Measurements from ENCODE around the gene WNT5A.

WNT5A gene

DNA sequence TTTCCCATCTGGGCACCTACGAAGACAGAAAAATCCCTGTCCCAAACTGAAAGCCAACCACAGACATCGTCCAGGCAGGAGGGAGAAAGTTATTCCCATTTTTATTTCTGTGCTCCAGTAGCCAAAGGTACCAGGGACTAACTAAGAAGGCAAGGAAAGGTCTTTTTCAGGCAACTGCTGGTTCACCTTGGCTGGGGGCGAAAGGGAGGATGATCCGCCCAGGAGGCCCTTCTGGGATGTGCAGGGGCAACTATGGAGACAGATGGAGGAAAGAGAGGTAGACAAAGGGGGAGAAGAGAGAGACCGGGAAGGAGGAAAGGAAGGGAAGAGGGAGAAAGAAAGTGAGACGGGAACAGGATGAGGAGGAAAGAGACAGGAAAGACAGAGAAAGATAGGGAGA is 13.3 kb downstream of the WNT5A start:
- FAIRE-seq (no peak), DNase-seq (ENCODE audit: insufficient read length, low spot score) (no peak)
- TF ChIP-seq POU2F2 (IDR thresholded peaks at IDR 0.05; ENCODE audit: low read depth, low read length) (no peak), PAX5 (IDR thresholded peaks at IDR 0.05; ENCODE audit: insufficient read depth, low read length, severe bottlenecking) (no peak), TAF1 (IDR thresholded peaks at IDR 0.05; ENCODE audit: low read depth, low read length) (no peak), POLR2A (IDR thresholded peaks at IDR 0.05; ENCODE audit: low read depth, low read length) (no peak), SPI1 (IDR thresholded peaks at IDR 0.05; ENCODE audit: low read depth, low read length) (no peak), POLR2AphosphoS5 (IDR thresholded peaks at IDR 0.05; ENCODE audit: low read depth, low read length) (no peak)

DNA sequence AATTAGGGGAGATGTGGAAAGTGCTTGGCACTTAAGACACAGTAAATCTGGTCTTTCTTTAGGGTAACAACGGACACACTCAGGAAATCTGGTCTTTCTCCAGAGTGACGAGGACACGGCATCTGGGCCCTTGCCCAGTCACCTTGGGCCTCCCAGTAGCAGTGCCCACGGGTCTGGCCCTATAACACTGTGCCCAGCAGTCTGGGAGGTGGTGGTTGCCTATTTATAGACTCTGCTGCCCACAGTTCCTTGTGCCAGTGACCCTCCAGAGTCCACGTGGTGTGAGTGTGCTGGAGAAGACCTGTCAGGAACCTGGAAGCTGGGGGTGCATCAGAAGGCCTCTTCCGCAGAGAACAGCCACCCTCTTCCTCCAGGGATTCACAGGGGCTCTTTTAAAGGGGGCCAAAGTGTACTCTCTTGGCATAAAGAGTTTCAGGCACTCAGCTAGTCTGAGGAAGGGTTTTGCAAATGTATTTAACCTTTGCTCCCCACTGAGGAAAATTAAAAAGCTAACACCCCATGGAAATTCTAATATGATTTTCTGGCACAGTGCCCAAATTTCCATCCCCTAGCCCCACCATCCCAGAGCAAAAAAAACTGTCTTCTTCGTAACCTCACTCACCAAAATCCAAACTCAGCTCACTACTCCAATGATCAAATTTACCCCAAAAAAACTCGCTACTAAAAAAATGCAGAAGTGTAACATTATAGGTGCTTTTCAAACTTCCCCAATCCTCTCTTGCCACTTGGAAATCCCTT is 15.4 kb downstream of the WNT5A start:
- DNase-seq (ENCODE audit: insufficient read length, low spot score) (no peak), FAIRE-seq (no peak)
- TF ChIP-seq SPI1 (IDR thresholded peaks at IDR 0.05; ENCODE audit: low read depth, low read length) (no peak), TAF1 (IDR thresholded peaks at IDR 0.05; ENCODE audit: low read depth, low read length) (no peak), POLR2AphosphoS5 (IDR thresholded peaks at IDR 0.05; ENCODE audit: low read depth, low read length) (no peak), POU2F2 (IDR thresholded peaks at IDR 0.05; ENCODE audit: low read depth, low read length) (no peak), PAX5 (IDR thresholded peaks at IDR 0.05; ENCODE audit: insufficient read depth, low read length, severe bottlenecking) (no peak), POLR2A (IDR thresholded peaks at IDR 0.05; ENCODE audit: low read depth, low read length) (no peak)

GRCh38 chr3:55471084-55471483 is 16.0 kb downstream of the WNT5A start:
- TF ChIP-seq TAF1 (IDR thresholded peaks at IDR 0.05; ENCODE audit: low read depth, low read length) (no peak), POU2F2 (IDR thresholded peaks at IDR 0.05; ENCODE audit: low read depth, low read length) (no peak), PAX5 (IDR thresholded peaks at IDR 0.05; ENCODE audit: insufficient read depth, low read length, severe bottlenecking) (no peak), POLR2A (IDR thresholded peaks at IDR 0.05; ENCODE audit: low read depth, low read length) (no peak), SPI1 (IDR thresholded peaks at IDR 0.05; ENCODE audit: low read depth, low read length) (no peak), POLR2AphosphoS5 (IDR thresholded peaks at IDR 0.05; ENCODE audit: low read depth, low read length) (no peak)
- DNase-seq (ENCODE audit: insufficient read length, low spot score) (no peak), FAIRE-seq (no peak)

- no peak for DNase-seq (ENCODE audit: insufficient read length, low spot score)
- TF ChIP-seq POU2F2 (IDR thresholded peaks at IDR 0.05; ENCODE audit: low read depth, low read length): no peak
- TF ChIP-seq PAX5 (IDR thresholded peaks at IDR 0.05; ENCODE audit: insufficient read depth, low read length, severe bottlenecking): no peak
- TF ChIP-seq TAF1 (IDR thresholded peaks at IDR 0.05; ENCODE audit: low read depth, low read length): no peak
- no peak for TF ChIP-seq POLR2AphosphoS5 (IDR thresholded peaks at IDR 0.05; ENCODE audit: low read depth, low read length)
- no peak for TF ChIP-seq POLR2A (IDR thresholded peaks at IDR 0.05; ENCODE audit: low read depth, low read length)
- no peak for TF ChIP-seq SPI1 (IDR thresholded peaks at IDR 0.05; ENCODE audit: low read depth, low read length)
- no peak for FAIRE-seq
These were observed 17.1 kb downstream of the WNT5A start for GRCh38 chr3:55469957-55470526.

DNA sequence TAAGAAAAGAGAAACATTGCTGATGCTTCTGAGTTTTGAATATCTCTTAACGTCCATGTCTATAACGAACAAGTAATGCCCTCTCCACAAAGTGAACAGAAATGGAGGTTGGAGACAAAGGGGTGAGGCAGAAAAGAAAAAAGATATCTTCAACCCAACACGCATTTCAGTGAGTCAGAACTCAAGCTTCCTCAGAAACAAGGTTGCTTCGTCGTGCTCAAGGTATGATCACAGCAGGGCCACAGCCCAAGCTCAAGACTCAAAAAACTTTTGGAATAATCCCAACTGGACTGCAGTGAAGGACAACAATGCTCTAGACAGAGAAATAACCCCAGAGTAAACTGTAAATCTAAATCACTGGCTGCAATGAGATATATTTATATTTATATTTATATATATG is 18.9 kb downstream of the WNT5A start:
- DNase-seq (ENCODE audit: insufficient read length, low spot score): no peak
- no peak for FAIRE-seq
- no peak for TF ChIP-seq SPI1 (IDR thresholded peaks at IDR 0.05; ENCODE audit: low read depth, low read length)
- TF ChIP-seq POU2F2 (IDR thresholded peaks at IDR 0.05; ENCODE audit: low read depth, low read length): no peak
- TF ChIP-seq POLR2A (IDR thresholded peaks at IDR 0.05; ENCODE audit: low read depth, low read length): no peak
- no peak for TF ChIP-seq PAX5 (IDR thresholded peaks at IDR 0.05; ENCODE audit: insufficient read depth, low read length, severe bottlenecking)
- no peak for TF ChIP-seq TAF1 (IDR thresholded peaks at IDR 0.05; ENCODE audit: low read depth, low read length)

GRCh38 chr3:55467099-55467498 is 20.0 kb downstream of the WNT5A start:
- FAIRE-seq: no peak
- no peak for DNase-seq (ENCODE audit: insufficient read length, low spot score)
- TF ChIP-seq POLR2AphosphoS5 (IDR thresholded peaks at IDR 0.05; ENCODE audit: low read depth, low read length) (no peak), POLR2A (IDR thresholded peaks at IDR 0.05; ENCODE audit: low read depth, low read length) (no peak), TAF1 (IDR thresholded peaks at IDR 0.05; ENCODE audit: low read depth, low read length) (no peak), SPI1 (IDR thresholded peaks at IDR 0.05; ENCODE audit: low read depth, low read length) (no peak), POU2F2 (IDR thresholded peaks at IDR 0.05; ENCODE audit: low read depth, low read length) (no peak), PAX5 (IDR thresholded peaks at IDR 0.05; ENCODE audit: insufficient read depth, low read length, severe bottlenecking) (no peak)

DNA sequence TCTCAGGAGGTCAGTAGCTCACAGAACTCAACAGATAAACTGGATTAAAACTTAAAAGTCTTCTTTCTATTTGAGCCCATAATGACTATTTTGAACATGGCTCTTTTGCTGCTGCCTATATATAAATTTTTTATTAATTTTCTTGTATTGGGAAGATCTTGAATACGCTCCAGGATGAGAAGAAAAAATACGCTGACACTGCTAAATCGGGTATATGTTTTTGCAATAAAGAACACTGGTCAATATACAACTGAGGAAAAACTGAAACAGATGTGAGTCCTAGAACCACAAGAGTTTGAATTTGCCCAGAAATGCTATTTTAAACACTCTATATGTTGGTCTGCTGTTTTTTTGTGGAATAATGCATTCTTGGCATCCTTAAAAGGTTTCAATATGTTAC is 20.6 kb downstream of the WNT5A start:
- FAIRE-seq (no peak), DNase-seq (ENCODE audit: insufficient read length, low spot score) (no peak)
- TF ChIP-seq POLR2A (IDR thresholded peaks at IDR 0.05; ENCODE audit: low read depth, low read length) (no peak), POLR2AphosphoS5 (IDR thresholded peaks at IDR 0.05; ENCODE audit: low read depth, low read length) (no peak), POU2F2 (IDR thresholded peaks at IDR 0.05; ENCODE audit: low read depth, low read length) (no peak), PAX5 (IDR thresholded peaks at IDR 0.05; ENCODE audit: insufficient read depth, low read length, severe bottlenecking) (no peak), TAF1 (IDR thresholded peaks at IDR 0.05; ENCODE audit: low read depth, low read length) (no peak), SPI1 (IDR thresholded peaks at IDR 0.05; ENCODE audit: low read depth, low read length) (no peak)

DNA sequence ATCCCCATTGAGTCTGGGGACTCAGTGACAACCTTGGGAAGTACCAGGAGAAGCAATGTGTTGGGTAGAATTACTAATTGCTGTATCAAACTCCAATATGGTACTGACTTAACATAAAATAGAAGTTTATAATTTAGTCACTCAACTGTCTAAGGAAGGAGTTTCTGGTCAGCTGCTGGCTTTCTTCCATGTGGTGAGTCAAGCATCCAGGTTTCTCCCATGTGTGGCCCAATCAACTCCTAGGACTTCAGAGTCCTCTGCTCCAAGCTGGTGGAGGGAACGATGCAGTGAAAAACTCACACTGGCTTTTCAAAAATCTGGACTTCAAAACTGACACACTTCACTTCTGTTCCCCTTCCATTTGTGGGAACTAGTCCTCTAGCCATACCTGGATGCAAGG is 25.2 kb downstream of the WNT5A start:
- TF ChIP-seq POLR2A (IDR thresholded peaks at IDR 0.05; ENCODE audit: low read depth, low read length) (no peak), TAF1 (IDR thresholded peaks at IDR 0.05; ENCODE audit: low read depth, low read length) (no peak), SPI1 (IDR thresholded peaks at IDR 0.05; ENCODE audit: low read depth, low read length) (no peak), PAX5 (IDR thresholded peaks at IDR 0.05; ENCODE audit: insufficient read depth, low read length, severe bottlenecking) (no peak), POU2F2 (IDR thresholded peaks at IDR 0.05; ENCODE audit: low read depth, low read length) (no peak), POLR2AphosphoS5 (IDR thresholded peaks at IDR 0.05; ENCODE audit: low read depth, low read length) (no peak)
- no peak for FAIRE-seq
- no peak for DNase-seq (ENCODE audit: insufficient read length, low spot score)

- DNase-seq (ENCODE audit: insufficient read length, low spot score) (no peak), FAIRE-seq (no peak)
- TF ChIP-seq POLR2A (IDR thresholded peaks at IDR 0.05; ENCODE audit: low read depth, low read length) (no peak), PAX5 (IDR thresholded peaks at IDR 0.05; ENCODE audit: insufficient read depth, low read length, severe bottlenecking) (no peak), TAF1 (IDR thresholded peaks at IDR 0.05; ENCODE audit: low read depth, low read length) (no peak), SPI1 (IDR thresholded peaks at IDR 0.05; ENCODE audit: low read depth, low read length) (no peak), POLR2AphosphoS5 (IDR thresholded peaks at IDR 0.05; ENCODE audit: low read depth, low read length) (no peak), POU2F2 (IDR thresholded peaks at IDR 0.05; ENCODE audit: low read depth, low read length) (no peak)
These were observed 27.3 kb downstream of the WNT5A start for GRCh38 chr3:55459838-55460237.
